Measurements from ENCODE around the gene RTEL1. TPM values are rescaled to one million over a fixed set of nuclear protein-coding genes. Genes with fewer than 3 reads are reported as not detected.

RTEL1 gene
- total RNA-seq, 4 donors from 2014 or later = 14.1 to 87.4 (median 54.2) TPM

- intact Hi-C loops (cut with DNase I) = no loop called here
- Histone ChIP-seq H3K27me3 (no peaks in the 10 kb centered on the region), H3K4me3 (replicated peaks in 1 of 3) (no peak overlapping the region), H3K4me1 (peaks cover 10 to 16% of the 10 kb centered on the region in 2 donors), H3K36me3 (peaks cover 14 to 25% of the 10 kb centered on the region in 2 donors), H3K9me3 (no peaks in the 10 kb centered on the region), H3K27ac (no peak overlapping the region)
- no peak for DNase-seq
- no peak for TF ChIP-seq POLR2A (IDR thresholded peaks at IDR 0.05)
- TF ChIP-seq, protein P1, sequence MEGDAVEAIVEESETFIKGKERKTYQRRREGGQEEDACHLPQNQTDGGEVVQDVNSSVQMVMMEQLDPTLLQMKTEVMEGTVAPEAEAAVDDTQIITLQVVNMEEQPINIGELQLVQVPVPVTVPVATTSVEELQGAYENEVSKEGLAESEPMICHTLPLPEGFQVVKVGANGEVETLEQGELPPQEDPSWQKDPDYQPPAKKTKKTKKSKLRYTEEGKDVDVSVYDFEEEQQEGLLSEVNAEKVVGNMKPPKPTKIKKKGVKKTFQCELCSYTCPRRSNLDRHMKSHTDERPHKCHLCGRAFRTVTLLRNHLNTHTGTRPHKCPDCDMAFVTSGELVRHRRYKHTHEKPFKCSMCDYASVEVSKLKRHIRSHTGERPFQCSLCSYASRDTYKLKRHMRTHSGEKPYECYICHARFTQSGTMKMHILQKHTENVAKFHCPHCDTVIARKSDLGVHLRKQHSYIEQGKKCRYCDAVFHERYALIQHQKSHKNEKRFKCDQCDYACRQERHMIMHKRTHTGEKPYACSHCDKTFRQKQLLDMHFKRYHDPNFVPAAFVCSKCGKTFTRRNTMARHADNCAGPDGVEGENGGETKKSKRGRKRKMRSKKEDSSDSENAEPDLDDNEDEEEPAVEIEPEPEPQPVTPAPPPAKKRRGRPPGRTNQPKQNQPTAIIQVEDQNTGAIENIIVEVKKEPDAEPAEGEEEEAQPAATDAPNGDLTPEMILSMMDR (IDR thresholded peaks at IDR 0.05) = no peak
- 93 to 94% methylated on average over 18 to 25 of the region's 25 CpGs for WGBS, 2 donors
These were observed 76.2 kb downstream of the RTEL1 start for GRCh38 chr20:63734111-63734945.

DNA sequence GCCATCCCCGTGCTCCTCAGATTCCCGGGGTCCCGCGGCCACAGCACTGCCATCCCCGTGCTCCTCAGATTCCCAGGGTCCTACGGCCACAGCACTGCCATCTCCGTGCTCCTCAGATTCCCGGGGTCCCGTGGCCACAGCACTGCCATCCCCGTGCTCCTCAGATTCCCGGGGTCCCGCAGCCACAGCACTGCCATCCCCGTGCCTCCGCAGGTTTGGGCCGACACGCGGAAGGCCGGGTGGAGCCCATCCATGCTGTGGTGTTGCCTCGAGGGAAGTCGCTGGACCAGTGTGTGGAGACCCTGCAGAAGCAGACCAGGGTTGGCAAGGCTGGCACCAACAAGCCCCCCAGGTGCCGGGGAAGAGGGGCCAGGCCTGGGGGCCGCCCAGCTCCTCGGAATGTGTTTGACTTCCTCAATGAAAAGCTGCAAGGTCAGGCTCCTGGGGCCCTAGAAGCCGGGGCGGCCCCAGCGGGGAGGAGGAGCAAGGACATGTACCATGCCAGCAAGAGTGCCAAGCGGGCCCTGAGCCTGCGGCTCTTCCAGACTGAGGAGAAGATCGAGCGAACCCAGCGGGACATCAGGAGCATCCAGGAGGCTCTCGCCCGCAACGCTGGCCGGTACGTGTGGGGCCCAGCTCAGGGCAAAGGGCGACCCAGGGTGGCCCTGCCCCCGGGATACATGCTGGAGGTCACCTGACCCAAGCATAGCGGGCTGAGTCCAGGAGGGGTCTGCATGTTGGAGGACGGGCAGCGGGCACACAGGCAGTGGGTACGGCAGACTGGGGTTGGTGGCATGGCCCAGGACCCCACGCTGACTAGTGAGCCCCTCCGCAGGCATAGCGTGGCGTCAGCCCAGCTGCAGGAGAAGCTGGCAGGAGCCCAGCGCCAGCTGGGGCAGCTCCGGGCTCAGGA lies 77.1 kb downstream of the RTEL1 start:
- DNase-seq = no peak
- intact Hi-C loops (cut with DNase I) = no loop called here
- Histone ChIP-seq H3K4me1 (peaks cover 10 to 16% of the 10 kb centered on the region in 2 donors), H3K4me3 (replicated peaks in 1 of 3) (no peak overlapping the region), H3K27ac (no peak overlapping the region), H3K9me3 (no peaks in the 10 kb centered on the region), H3K27me3 (no peaks in the 10 kb centered on the region), H3K36me3 (peaks cover 14 to 25% of the 10 kb centered on the region in 2 donors)
- WGBS, 2 donors = 96 to 97% methylated on average over 29 to 48 of the region's 48 CpGs
- TF ChIP-seq, protein P1 (IDR thresholded peaks at IDR 0.05) = no peak
- TF ChIP-seq POLR2A (IDR thresholded peaks at IDR 0.05) = no peak

- WGBS, 2 donors = 82 to 94% methylated on average over 11 to 20 of the region's 31 CpGs
- H3K36me3 ChIP-seq = peaks cover 14 to 25% of the 10 kb centered on the region in 2 donors
- peaks cover 13 to 19% of the 10 kb centered on the region in 2 donors for H3K4me1 ChIP-seq
- TF ChIP-seq, protein P1 (IDR thresholded peaks at IDR 0.05) = no peak
- no peak for TF ChIP-seq POLR2A (IDR thresholded peaks at IDR 0.05)
- H3K9me3 ChIP-seq = no peaks in the 10 kb centered on the region
- no peak within 1 kb of the TSS for H3K4me3 ChIP-seq (replicated peaks in 1 of 3)
- no peaks in the 10 kb centered on the region for H3K27me3 ChIP-seq
- DNase-seq = no peak
- intact Hi-C loops (cut with DNase I) = no loop called here
- no peak within 1 kb of the TSS for H3K27ac ChIP-seq
These were observed 78.0 kb downstream of the RTEL1 start, which contains the start of gene LIME1 for GRCh38 chr20:63735859-63736718. TSS of gene LIME1 (plus strand) at chr20:63736664. CDS start at chr20:63737550, 886 bp downstream.

- Histone ChIP-seq H3K27ac (no peak overlapping the region), H3K9me3 (no peaks in the 10 kb centered on the region), H3K36me3 (peaks cover 14 to 25% of the 10 kb centered on the region in 2 donors), H3K4me1 (peaks cover 19 to 29% of the 10 kb centered on the region in 2 donors), H3K4me3 (replicated peaks in 1 of 3) (no peak overlapping the region), H3K27me3 (no peaks in the 10 kb centered on the region)
- intact Hi-C loops (cut with DNase I) = no loop called here
- WGBS, 2 donors = 83 to 100% methylated on average over 1 to 22 of the region's 30 CpGs
- TF ChIP-seq, protein P1 (IDR thresholded peaks at IDR 0.05) = no peak
- TF ChIP-seq POLR2A (IDR thresholded peaks at IDR 0.05) = no peak
- DNase-seq = no peak
These were observed 79.0 kb downstream of the RTEL1 start for GRCh38 chr20:63736893-63737694.
